HG03039 (cell line): Measurements from ENCODE around the gene PRKCZ.
"Not testable (repeated sequence)": the region's sequence is repeated elsewhere in the genome, so short reads cannot be mapped to it uniquely, and the experiment has no call there.

Experiments
- ATAC-seq: cut with Tn5 transposase; IDR thresholded peaks from one replicate; pipeline ENCODE4 v1.9.1; 2021; ENCODE audit warnings: mild to moderate bottlenecking, moderate library complexity; ENCODE audit not compliant: unreplicated experiment

PRKCZ gene

GRCh38 chr1:2132222-2133038, 82.2 kb downstream of the PRKCZ start:
- ATAC-seq: no peak

DNA sequence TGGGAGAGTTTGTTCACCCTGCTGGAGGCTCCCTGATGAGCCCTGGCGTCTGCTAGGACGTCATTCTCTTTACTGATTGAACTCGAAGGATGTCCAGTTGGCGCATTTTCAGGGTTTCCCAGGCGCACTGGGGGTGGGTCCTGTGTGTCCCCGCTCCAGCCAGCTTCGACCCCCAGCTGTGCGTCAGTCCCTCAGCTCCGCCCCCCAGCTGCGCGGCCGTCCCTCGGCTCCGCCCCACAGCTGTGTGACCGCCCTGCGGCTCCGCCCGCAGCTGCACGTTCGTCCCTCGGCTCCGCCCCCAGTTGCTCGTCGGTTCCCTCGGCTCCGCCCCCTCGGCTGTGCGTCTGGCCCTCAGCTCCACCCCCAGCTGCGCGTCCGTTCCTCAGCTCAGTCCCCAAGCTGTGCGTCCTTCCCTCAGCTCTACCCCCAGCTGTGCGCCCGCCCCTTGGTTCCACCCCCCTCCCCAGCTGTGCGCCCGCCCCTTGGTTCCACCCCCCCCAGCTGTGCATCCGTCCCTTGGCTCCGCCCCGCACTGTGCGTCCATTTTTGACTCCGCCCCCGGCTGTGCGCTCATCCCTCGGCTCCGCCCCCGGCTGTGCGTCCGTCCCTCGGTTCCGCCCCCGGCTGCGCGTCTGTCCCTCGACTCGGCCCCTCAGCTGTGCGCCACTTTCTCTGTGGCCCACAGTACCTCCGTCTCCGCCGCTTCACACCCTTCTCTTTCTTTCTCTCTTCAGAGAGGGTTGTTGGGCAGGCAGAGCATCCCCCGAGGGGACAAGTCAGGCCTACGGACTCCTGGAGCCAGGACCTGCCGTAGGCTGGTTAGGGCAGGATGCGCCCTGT, 83.0 kb downstream of the PRKCZ start:
- peak; percentile 76 for ATAC-seq

DNA sequence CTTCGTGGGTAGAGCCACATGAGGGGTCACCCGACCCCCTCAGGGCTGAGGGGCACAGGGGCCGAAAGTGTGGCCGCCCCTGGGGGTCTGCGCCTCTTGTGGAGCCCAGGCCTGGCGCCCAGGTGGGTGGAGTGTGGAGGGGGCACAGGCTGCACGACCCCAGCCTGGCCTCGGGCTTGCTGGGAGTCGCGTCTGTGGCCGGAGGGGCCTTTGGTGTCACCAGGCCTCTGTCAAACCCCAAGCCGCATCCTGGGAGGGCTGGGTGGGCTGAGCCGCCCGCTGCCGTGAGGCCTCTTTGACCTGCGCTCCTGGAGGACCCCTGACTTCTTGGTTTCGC, 83.6 kb downstream of the PRKCZ start:
- ATAC-seq: no peak

- ATAC-seq: no peak
These were observed 84.0 kb downstream of the PRKCZ start for GRCh38 chr1:2134266-2134620.

DNA sequence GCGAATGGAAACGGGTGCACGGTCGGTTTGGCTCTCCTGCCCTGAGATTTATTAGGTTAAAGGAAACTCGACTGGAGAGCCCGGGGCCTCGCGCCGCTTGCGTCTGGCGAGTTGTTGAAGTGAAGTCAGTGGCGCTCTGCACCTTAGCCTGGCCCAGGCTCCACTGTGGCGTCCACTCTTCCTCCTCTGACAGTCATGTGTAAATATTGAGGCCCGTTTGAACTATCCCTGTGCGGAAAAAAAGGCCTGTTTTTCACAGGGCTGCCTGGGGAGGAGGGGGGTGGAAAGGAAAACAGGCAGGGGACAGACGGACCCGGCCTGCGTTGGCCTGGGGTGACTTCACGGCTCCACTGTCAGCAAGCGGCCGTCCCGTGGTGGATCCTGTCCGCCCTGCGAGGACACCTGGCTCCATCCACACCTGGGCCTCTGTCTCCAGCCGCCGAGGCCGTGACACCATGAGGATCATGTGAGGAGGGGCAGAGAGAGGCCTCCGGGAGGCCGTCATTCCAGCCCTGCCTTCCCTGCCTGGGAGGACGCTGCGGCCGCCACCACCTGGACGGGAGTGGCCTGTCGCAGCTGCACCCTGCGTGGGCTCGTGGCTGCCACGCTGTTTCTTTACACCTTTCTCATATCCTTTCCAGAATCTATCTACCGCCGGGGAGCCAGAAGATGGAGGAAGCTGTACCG, 84.6 kb downstream of the PRKCZ start:
- ATAC-seq: no peak

DNA sequence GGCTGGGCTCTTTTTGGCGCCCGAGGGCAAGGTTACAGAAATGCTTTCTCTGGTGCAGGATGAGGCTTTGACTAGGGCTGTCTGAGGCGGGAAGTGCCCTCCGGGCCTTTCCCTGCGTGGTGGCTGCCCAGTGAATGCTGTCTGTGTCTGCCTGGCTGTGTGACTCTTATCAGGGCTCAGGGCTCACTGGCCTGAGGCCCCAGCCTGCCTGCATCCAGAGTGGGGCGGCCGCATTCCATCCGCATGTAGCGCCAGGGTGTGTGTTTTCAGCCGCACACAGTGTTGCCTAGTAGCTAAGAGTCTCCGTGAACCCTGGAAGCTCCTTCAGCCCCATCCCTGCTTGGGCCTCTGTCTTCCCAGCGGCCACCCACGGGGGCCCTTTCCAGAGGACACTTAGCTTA, 85.2 kb downstream of the PRKCZ start:
- ATAC-seq: no peak

GRCh38 chr1:2135941-2136340, 85.7 kb downstream of the PRKCZ start:
- ATAC-seq: no peak

DNA sequence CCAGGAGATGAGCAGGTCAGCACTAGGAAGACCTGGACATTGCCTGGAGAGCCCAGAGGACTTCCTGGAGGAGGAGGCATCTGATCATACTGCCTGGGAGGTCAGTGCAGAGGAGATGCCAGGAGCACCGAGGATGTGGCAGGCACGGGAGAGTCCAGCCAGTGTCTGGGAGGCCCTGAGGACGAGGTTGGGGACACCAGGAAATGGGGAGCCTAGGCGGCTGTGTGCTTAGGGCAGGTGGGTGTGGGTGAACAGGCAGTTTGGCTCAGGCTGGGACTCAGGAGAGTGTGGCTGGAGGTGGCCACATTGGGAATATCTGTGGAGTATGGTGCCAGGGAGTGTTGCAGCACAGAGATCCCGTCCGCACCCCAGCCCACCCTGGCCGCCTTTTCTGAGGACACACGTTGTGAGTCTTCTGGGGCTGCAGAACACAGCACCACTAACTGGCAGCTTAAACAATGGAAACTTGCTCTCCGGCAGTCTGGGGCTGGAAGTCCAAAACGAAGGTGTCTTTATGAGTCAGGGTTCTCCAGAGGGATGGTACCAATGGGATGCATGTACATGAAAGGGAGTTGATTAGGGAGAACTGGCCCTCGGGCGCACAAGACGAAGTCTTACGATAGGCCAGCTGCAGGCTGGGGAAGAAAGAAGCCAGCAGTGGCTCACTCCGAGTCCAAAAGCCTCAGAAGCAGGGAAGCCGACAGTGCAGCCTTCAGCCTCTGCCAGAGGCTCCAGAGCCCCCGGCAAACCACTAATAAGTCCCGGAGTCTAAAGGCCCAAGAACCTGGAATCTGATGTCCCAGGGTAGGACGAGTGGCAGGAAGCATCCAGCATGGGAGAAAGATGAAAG, 86.4 kb downstream of the PRKCZ start:
- no peak for ATAC-seq

DNA sequence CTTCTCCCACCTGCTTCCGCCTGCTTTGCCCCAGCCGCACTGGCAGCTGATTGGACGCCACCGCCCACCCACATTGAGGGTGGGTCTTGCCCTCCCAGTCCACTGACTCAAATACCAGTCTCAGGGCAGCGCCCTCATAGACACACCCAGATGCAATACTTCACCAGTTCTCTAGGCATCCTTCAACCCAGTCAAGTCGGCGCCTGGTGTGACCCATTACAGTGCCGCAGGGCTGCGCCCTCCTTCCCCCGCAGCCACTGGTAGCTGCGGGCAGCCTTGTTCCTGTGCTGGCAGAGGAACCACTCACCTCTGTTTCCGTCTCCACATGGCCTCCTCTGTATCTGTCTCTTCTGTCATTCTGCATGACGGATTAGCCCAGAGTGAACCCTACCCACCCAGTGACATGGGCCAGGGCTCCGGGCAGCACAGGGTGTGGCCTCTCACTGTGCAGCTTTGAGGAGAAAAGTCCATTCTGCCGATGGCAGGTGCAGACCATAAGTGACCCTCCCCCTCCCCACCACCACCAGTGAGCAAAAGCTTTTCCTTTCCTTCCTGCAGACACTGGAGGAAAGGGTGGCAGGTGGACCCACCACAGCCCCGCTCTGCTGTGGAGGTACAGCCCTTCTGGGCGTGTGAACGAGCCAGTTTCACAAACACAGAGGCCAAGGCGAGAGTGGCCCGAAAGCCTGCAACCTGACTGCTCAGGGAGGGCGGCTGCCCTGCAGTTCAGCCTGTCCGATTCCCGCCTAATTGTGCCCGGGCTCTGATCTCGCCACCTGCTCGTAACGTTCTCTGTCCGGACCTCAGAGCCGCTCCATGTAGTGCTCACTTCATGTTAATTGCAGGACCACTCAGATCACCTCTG, 87.3 kb downstream of the PRKCZ start:
- ATAC-seq: no peak

DNA sequence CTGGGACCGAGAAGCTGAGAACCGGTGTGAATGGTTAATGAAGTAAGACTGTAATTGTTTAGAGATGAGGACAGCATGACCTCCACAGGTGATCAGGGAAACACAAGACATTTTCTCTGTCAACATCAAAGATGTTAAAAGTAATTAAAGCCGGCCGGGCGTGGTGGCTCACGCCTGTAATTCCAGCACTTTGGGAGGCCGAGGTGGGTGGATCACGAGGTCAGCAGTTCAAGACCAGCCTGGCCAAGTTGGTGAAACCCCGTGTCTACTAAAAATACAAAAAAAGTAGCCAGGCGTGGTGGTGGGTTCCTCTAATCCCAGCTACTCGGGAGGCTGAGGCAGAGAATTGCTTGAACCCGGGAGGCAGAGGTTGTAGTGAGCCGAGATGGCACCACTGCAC, 88.9 kb downstream of the PRKCZ start:
- ATAC-seq: not testable (repeated sequence)

- ATAC-seq: no peak
These were observed 90.8 kb downstream of the PRKCZ start for GRCh38 chr1:2141025-2141424.

- ATAC-seq: no peak
These were observed 93.7 kb downstream of the PRKCZ start for GRCh38 chr1:2143814-2144500.

DNA sequence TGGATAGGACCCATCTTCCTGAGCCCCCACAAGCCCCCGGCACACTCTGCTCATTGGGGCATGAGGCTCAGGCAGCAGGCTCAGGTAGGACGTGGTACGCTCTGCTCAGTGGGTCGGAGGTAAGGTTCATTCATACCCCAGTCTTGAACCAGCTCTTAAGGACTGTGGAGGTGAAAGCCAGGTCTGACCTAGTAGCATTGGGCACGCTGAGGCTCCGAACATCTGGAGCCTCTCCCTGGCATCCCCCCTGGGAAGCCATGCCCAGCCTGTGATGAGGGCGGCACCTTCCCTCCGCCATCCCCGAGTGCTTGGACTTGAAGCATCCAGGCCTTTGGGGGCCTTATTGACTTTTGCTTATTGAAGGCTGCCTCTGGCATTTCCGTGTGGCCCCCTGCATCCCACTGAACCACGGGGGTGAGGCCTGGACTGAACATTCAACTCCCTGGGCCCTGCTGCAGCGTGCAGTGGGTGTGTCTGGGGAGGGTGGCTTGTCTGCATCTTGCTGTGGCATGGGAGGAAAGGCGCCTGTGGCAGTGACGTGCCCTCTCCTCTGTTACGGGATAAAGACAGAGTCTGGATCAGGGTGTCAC, 94.4 kb downstream of the PRKCZ start:
- ATAC-seq: no peak

DNA sequence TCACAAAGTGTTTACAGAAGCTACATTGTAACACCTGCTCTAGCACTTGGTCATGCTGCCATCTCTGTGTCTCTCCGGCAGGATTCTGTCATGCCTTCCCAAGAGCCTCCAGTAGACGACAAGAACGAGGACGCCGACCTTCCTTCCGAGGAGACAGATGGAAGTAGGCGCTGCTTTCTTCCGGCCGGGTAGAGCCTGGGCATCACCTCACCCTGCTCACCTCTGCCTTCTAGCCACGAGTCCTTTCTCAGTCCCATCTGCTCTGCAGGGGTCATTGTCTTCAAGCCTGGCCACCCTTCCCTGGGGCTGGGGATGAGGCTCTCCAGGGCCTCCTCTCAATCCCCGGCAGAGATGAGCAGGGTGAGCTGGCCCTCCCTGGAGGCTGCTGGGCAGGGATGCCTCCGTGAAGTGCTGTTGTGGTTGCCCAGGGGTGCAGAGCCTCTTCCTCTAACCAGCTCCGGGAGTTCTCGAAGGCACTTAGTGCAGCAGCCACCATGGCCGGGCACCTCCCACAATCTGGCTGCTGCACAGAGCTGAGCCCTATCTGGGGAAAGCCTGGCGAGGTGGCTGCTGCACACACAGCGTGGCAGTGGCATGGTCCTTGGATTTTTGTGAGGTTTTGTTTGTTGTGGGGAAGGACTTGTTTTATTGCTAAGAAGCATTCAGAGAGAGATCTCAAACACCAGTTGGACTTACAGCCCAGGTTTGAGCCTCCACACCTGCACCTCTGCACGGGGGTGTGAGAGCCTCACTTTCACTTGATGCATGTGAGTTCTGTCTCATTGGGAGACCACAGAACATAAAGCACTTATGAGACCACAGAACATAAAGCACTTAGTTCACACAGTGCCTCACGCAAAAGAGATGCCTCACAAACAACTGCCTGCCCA, 96.0 kb downstream of the PRKCZ start:
- ATAC-seq: no peak

- no peak for ATAC-seq
These were observed 96.8 kb downstream of the PRKCZ start for GRCh38 chr1:2146836-2147517.

GRCh38 chr1:2147869-2148268, 97.7 kb downstream of the PRKCZ start:
- ATAC-seq: not testable (repeated sequence)

DNA sequence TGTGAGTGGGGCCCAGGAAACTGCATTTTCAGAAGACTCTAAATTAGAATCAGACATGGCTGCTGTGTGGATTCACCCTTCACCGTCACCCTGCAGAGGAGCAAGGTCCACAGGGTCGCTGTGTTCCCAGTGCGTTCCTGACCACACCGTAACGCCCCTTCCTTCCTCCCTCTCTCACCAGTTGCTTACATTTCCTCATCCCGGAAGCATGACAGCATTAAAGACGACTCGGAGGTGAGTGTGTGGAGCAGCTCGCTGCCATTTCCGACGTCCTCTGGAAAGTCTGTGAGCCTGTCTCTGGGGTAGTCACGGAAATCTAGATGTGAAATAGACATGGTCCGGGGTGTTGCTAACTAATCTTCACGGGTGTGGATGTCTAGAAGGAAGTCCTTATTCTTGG, 98.5 kb downstream of the PRKCZ start:
- no peak for ATAC-seq
